Measurements from ENCODE around the gene ZFP36L2.

GRCh38 chr2:43209204-43209717 is 17.1 kb downstream of the ZFP36L2 start:
- TF ChIP-seq CTCF (IDR thresholded peaks at IDR 0.05) (no peak), EP300 (IDR thresholded peaks at IDR 0.05) (no peak), POLR2A (IDR thresholded peaks at IDR 0.05) (no peak)
